B cell (primary cell): ENCODE data around the gene DMAP1.

ENCODE experiments used
- CTCF ChIP-seq: fragments of 200-600 bp; IDR thresholded peaks from one replicate; pipeline ENCODE4 v1.8.0; 2022; ENCODE audit warnings: antibody characterized with exemption, mild to moderate bottlenecking
- EZH2 ChIP-seq: IDR thresholded peaks from 2 replicates; pipeline ENCODE4 v1.6.1; 2012; ENCODE audit warnings: borderline replicate concordance, low read depth, mild to moderate bottlenecking, moderate library complexity, low read length; ENCODE audit not compliant: insufficient read depth, poor library complexity, severe bottlenecking

GRCh38 chr1:44244986-44245385 is 31.7 kb downstream of the DMAP1 start:
- TF ChIP-seq CTCF (no peak), EZH2 (no peak)
